Measurements from ENCODE around the gene HIVEP2.

Gene HIVEP2

DNA sequence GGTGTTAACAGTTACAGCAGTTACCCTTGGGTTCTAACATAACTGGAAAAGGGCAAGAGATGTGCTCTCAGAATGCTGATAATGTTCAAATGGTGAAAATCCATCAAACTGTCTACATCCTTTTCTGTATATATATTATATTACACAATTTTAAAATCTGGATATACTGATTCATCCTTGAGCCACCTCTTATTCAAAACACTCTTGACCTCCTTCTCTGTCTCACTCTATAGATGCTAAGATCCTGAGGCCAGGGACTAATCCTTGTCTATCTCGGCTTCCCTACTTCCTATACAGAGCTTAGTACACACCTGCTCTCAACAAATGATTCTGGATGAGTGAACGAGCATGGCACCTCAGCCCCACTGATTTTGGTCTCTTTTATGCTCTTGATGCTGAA is 47.3 kb downstream of the HIVEP2 start:
- no peaks in the 10 kb centered on the region for H3K36me3 ChIP-seq
- intact Hi-C loops (cut with DNase I; ENCODE audit: low total_unique reads): no loop called here
- H3K27ac ChIP-seq: no peak overlapping the region
- TF ChIP-seq, protein P1, sequence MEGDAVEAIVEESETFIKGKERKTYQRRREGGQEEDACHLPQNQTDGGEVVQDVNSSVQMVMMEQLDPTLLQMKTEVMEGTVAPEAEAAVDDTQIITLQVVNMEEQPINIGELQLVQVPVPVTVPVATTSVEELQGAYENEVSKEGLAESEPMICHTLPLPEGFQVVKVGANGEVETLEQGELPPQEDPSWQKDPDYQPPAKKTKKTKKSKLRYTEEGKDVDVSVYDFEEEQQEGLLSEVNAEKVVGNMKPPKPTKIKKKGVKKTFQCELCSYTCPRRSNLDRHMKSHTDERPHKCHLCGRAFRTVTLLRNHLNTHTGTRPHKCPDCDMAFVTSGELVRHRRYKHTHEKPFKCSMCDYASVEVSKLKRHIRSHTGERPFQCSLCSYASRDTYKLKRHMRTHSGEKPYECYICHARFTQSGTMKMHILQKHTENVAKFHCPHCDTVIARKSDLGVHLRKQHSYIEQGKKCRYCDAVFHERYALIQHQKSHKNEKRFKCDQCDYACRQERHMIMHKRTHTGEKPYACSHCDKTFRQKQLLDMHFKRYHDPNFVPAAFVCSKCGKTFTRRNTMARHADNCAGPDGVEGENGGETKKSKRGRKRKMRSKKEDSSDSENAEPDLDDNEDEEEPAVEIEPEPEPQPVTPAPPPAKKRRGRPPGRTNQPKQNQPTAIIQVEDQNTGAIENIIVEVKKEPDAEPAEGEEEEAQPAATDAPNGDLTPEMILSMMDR (IDR thresholded peaks at IDR 0.05): no peak
- no peak for DNase-seq
- H3K4me3 ChIP-seq: no peak overlapping the region
- no peaks in the 10 kb centered on the region for H3K9me3 ChIP-seq
- H3K4me1 ChIP-seq: peaks cover 0 to 4% (median under 1%) of the 10 kb centered on the region in 4 donors
- H3K27me3 ChIP-seq: no peaks in the 10 kb centered on the region

DNA sequence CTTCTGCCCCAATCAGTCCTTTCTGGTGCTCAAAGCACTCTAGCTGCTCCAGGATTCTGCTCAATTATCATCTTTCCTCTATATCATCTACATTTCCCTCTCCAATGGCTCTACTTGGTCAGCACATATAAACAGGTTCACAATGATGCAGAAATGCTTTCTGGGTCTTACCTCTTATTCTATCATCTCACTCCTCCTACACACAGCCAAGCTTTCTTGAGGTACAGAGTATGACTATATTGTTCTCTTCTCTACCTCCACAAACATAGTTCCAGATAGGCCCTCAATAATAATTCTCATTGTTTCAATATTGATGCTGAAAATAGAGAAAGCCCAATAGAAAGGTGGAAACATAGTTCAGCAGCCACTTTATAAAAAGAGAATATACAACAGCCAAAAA is 48.2 kb downstream of the HIVEP2 start:
- intact Hi-C loops (cut with DNase I; ENCODE audit: low total_unique reads): no loop called here
- DNase-seq: no peak
- no peaks in the 10 kb centered on the region for H3K9me3 ChIP-seq
- no peak overlapping the region for H3K4me3 ChIP-seq
- H3K27me3 ChIP-seq: no peaks in the 10 kb centered on the region
- H3K36me3 ChIP-seq: no peaks in the 10 kb centered on the region
- no peak overlapping the region for H3K27ac ChIP-seq
- TF ChIP-seq, protein P1 (IDR thresholded peaks at IDR 0.05): no peak
- peaks cover 0 to 6% (median 0%) of the 10 kb centered on the region in 4 donors for H3K4me1 ChIP-seq

DNA sequence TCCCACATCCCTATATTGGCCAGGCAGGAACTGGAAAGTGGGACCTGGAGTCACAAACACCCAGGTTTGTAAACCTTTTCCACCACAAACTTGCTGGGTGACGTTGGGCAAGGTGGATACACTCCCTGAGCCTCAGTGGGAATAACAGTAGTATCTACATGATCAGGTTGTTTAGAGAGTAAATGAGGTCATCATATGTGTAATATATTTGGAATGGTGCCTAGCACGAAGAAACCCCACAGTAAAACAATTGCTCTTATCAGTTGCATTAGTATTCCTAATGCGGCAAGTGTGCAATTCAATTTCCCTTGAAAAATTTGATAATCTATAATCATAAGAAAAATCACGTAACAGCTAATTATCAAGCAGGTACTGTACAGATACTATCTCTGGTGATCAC is 51.9 kb downstream of the HIVEP2 start:
- TF ChIP-seq, protein P1 (IDR thresholded peaks at IDR 0.05): no peak
- no peak overlapping the region for H3K27ac ChIP-seq
- no peaks in the 10 kb centered on the region for H3K36me3 ChIP-seq
- H3K27me3 ChIP-seq: no peaks in the 10 kb centered on the region
- H3K9me3 ChIP-seq: no peaks in the 10 kb centered on the region
- no peak overlapping the region for H3K4me3 ChIP-seq
- intact Hi-C loops (cut with DNase I; ENCODE audit: low total_unique reads): no loop called here
- no peak for DNase-seq
- peaks cover 0 to 6% (median 0%) of the 10 kb centered on the region in 4 donors for H3K4me1 ChIP-seq

DNA sequence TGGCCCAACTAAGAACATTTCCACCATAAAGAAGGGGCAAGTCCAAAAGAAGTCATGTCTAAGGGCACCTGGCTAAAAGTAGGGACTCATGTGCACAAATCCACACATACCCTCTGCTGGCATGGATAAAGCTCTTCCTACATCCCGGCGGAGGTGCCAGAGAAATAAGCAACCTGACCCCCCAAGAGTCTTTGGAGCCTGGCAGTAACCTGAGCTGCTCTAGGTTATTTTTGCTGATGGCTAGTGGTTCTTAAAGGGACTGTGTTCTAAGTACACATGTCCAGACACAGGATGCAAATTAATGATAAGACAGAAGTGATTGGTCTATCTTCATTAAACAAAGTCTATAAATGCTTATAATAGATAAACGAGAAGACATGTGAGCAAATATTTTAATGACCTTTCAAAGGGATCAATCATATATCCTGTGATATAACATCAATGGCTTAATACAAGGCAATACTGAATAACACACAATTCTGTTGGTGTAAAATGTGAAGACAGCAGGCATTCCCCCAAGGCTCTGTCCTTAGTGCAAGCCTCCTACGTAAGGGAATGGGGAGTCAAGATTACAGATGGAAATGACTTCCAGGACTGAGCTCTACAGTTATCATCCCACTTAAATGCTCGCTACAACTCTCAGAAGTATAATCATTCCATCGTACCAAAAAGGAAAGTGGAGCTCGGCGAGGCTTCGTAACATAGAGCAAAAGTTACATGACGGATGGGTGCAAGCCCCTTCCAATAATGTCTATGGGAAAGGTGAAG is 52.5 kb downstream of the HIVEP2 start:
- Histone ChIP-seq H3K27me3 (no peaks in the 10 kb centered on the region), H3K27ac (no peak overlapping the region), H3K36me3 (no peaks in the 10 kb centered on the region), H3K4me1 (peaks cover 0 to 6% (median 0%) of the 10 kb centered on the region in 4 donors), H3K4me3 (no peak overlapping the region), H3K9me3 (no peaks in the 10 kb centered on the region)
- TF ChIP-seq, protein P1 (IDR thresholded peaks at IDR 0.05): no peak
- intact Hi-C loops (cut with DNase I; ENCODE audit: low total_unique reads): no loop called here
- no peak for DNase-seq

DNA sequence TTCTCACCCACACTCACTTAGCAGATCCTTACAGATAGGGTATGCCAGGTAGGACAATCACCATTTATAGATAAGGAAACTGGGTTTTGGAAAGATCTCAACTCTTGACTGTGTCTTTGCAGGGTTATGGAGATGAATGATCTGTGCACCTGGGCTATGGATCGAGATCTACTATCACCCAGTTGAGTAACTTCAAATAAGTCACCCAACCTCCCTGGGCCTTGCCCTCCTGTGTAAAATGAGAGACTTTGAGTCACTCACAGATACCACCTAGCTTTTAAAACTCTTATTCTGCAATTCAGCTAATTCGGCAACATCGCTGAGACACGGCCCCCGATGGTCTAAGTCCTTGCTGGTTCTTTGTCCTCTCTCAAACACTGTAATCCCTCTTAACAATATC is 53.5 kb downstream of the HIVEP2 start:
- TF ChIP-seq, protein P1 (IDR thresholded peaks at IDR 0.05): no peak
- no peak overlapping the region for H3K4me3 ChIP-seq
- no peak for DNase-seq
- intact Hi-C loops (cut with DNase I; ENCODE audit: low total_unique reads): no loop called here
- no peaks in the 10 kb centered on the region for H3K36me3 ChIP-seq
- peaks cover 0 to 16% (median 3%) of the 10 kb centered on the region in 4 donors for H3K4me1 ChIP-seq
- H3K27ac ChIP-seq: no peak overlapping the region
- H3K9me3 ChIP-seq: no peaks in the 10 kb centered on the region
- no peaks in the 10 kb centered on the region for H3K27me3 ChIP-seq

Measured in tibial artery (tissue), 4 donors.